NCI-H2196 treated with DMSO at 0.1 percent for 48 hours (cell line): Measurements from ENCODE around the gene SCFD2.

ENCODE experiments used
- DNase-seq: peaks from one replicate; lab custom pipeline; 2025; ENCODE audit not compliant: unreplicated experiment; lab: John Stamatoyannopoulos, UW

Gene SCFD2

DNA sequence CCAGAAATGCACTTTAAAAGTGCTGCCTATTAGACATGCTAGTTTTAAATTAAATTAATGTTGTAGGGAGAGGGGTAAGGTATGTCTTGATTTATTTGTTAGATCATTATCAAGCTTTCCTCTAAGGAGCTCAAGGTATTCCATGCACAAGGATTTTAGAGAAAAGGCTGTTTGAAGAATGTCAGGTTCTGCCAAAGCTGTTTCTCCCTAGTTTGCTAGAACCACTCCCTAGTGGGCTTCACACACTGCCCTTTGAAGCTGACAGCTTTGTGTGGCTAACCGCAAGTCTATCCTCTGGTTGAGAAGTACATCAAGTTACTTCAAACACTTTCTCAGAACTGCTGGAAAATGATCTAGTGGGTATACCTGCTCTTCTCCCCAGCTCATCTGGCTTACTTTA is 471.4 kb downstream of the SCFD2 start:
- DNase-seq: no peak

DNA sequence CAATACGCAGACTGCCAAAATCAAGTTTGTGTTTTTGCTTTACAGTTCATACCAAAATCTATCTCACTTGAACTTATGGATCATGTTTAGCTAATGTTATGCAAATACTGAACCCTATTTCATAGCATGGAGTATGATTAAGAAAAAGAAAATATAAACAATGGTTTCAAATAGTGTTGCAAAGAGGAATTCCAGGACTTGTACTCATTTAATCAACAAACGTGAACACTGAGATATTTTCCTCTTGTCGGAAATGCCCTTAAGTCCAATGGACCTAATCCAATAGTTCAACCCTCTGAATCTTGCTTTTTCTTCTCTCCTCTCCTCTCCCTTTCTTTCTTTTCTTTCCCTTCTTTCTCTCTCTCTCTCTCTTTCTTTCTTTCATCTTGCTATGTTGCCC is 473.0 kb downstream of the SCFD2 start:
- no peak for DNase-seq

DNA sequence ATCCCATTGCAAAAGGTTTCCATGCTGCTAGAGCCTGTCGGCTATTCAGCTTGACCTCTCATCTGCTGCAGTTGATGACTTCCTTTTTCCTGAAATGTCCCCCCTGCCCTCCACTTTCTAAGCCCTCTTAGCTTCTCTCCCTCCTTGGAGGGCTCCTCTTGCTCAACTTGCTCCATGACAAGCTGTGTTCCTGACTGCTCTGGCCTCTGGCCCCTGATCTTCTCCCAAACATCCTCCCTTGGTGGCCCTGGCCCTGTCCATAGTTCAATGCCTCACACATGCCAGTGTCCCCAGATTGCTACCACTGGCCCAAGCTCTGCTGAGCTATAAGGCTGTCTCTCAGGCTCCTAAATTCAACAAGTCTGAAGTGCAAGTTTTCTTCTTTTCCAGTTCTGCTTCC is 474.1 kb downstream of the SCFD2 start:
- DNase-seq: no peak

DNA sequence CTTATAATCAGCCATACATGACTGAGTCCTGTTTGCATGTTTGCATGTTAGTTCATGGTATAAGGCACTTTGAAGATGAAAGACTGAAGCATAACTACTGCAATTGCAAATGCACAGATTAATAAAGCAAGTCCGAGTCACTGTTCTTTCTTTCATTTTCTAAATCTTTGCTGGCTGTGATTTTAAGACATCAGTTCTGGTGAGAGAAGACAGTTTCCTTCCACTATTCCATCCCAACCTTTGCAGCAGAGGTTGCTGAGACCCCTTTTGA is 475.4 kb downstream of the SCFD2 start:
- DNase-seq: no peak

DNA sequence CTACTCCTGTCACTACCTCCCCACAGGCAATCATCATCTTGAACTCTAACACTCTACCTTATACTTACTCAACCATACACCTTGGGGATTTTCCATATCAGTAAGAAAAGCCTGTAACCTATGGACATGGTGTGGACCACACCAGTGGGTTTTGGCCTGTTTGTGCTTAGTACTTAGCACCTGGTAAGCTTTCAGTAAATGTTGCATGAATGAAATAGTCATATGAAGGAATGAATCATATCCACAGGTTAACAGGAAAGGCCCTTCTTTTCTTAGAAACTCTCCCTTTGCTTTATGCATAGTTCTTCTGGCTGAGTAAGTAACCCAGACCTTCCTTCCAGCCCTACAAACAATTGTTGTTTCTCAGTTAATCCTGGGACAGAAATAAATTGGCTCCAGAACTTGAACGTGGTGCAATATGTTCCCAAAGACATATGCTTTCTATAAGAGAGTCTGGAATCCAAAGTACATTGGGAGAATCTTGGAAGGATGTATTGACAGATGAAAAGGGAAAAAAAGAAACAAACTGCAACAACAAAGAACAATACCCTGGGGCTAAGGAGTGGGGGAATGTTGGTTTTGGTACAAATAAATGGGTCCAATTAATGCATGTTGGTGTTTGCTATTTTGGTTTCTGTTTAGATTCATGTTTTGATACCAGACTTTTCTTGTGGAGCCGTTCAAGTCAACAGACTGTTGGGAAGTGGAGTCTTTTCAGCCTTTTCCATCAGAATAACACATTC is 475.9 kb downstream of the SCFD2 start:
- DNase-seq: no peak

DNA sequence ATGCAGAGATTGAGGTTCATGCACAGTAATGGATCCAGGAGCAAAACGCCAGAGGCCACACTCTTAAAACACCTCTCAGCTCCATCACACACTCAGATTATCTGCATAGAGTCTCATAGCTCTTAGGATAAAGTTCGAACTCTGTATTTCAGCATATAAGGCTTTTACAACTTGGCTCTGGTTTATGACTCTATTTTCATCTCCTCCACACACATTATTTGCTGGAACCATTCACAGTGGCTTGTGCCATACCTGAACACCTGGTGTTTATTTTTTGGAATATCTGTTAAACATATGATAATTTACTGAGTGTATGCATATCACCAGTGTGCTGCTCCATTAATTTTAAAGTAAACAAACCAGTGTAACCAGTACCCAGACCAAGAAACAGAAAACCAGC is 476.5 kb downstream of the SCFD2 start:
- no peak for DNase-seq

DNA sequence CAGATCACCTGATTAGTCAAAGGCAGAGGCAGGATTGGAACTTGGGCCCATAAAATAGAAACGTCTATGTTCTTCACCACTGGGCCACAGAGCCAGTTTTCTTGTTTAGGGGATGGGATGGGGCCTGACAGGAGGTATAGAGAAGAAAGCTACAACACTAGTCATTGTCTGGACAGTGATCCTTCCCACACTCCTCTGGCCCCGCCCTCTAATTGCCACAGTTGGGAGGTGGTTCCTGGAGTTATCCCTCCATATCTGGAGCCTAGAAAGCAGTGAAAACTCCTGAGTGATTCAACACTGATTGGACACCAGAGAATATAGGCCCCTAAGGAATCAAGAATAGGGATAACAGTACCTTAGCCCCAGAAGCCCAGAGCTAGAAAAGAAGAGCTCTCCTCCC is 480.9 kb downstream of the SCFD2 start:
- DNase-seq: no peak

DNA sequence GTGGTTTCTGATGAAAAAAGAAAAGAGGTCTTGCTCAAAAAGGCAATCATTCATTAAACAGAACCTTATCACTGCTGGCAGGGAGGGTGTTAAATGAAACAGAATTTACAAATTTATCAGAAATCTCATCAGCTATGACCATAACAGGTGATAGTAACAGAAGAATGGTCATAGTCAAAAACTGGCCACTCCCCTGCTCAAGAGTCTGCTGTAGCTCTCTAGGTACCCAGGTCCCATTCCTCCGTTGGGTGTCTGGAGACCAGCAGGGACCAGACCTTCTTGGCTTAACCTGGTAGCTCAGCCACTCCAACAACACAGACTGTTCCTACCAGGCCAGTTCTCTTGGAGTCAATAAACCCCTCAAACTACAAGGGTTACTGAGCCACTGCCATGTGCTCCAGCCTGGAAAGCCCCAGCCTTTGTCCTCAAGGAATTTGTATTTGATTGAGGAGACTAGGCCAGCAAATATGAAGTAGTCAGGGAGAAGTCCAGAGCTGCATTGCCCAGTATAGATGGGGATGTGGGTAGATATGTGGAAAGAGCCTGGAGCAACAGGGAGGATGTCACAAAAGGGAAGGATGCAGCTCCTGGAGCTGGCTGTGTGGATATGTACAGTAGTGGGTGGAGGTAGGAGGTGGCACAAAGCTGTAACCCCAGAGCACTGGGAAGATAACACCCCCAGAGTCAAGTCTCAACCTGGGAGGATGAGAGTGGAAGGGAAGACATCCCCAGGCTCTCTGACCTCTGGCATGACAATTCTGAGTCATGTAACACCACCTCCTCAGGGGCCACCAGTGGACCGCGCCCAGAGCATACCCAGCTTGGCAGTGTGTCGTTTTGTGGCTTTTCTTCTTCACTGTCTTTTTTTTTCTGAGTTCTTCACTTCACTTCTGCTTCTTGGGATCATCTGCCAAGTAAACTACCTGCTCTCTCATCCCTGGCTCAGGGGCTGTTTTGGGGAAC is 481.9 kb downstream of the SCFD2 start:
- no peak for DNase-seq

DNA sequence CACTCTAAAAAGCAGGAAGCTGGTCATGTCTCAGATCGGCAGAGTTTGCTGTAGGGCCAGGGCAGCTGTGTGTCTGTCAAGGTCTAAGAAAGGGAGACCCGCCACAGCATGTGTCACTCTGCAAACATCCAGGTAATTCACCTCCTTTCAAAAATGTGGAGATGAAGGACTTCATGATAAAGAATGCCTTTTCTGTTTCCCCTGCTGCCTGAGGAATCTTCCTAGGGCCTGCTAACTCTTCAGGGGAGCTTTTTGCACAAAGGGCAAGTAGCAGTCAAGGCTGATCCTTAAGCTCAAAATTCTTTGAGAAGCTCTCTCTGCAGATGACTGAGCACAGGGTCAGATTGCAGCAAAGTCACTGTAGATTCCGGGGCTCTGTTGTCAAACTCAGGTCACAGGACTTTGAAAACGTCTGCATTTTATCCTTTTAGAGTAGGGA is 482.7 kb downstream of the SCFD2 start:
- no peak for DNase-seq

DNA sequence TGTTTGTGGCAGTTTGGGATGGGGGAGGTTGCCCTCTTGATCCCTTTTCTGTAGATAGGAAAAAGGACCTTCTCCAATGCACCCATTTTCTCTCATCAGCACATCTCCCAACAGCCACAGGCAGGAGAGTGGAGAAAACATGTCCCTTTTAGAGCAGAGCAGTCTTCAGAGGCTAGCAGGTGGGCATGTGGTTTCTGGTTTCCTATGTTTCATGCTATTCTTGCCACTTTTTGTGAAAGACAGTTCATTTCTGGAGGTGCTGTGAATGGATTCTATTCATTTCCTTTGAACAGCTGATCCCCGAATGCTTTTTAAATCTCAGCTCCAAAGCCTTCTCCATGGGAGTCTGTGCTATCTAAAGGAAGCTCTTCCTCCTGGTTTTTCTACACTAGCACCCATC is 484.9 kb downstream of the SCFD2 start:
- DNase-seq: no peak

DNA sequence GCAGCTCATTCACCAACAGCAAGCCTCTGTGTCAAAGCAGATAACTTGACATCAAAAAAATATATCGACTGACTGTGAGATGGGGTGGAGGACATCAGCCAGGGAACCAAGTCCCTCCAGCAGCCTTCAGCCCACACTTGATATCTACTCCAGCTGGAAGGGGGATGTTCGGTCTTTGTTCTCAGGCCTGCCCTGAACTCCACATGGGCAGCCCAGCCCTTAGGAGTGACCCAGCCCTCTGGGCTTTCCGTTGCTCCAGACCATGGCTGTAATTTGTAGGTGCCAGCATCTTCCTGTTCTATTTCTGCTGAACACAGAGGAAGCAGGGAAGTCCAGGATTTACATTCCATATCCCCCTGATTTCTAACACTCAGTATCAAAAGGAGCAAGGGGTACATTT is 486.4 kb downstream of the SCFD2 start:
- DNase-seq: no peak

DNA sequence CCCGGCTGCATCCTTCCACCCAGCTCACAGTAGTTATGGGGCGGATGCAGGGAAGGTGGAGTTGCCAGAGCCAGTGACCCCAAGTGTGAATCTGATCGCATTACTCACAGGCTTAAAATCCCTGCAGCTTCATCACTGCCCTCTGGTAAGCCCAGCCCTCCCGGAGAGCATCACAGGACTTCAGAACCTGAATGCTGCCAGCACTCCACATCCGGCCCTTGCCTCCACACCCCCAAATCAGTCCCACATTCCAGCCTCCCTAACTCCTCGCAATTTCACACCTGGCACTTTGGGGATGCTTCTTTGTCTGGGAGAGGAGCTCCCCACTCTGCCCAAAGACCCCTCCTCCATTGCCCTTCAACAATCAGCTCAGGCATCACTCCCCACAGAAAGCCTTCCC is 488.2 kb downstream of the SCFD2 start:
- DNase-seq: no peak

DNA sequence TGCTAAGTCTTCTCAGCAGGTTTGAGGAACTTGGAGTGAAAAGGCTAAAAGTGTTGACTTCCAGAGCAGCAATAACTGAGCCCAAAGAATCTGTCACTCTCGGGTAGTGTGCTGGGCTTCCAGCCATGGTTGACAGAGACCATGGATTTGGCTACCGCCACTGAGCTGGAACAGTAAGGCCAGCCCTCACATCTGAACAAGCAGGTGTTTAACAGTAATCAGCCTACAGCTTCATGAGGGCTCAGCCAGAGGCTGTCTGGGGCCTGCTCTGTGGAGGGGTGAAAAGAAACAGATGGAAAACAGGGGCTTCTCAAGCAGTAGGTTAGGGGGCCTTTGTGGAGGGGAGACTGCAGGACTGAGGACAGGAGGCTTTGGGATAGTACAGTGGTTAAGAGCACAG is 488.8 kb downstream of the SCFD2 start:
- DNase-seq: no peak

DNA sequence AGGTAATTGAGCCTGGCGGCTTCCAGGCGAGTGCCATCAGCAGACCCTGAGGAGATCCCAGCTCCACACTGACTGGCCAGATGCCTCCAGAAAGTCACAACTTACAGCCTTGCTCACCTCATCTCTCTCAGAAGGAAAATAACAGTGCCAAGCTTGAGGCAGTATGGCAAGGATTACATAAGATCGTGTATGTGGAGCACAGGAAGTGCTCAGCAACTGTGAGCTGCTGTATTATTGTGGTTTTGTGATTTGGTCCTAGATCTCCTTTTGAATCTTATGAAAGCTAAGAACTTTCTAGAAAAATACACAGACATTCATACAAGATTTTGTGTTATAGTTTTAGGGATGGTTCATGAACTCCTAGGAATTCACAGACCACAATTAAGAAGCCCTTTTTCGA is 489.8 kb downstream of the SCFD2 start:
- no peak for DNase-seq

DNA sequence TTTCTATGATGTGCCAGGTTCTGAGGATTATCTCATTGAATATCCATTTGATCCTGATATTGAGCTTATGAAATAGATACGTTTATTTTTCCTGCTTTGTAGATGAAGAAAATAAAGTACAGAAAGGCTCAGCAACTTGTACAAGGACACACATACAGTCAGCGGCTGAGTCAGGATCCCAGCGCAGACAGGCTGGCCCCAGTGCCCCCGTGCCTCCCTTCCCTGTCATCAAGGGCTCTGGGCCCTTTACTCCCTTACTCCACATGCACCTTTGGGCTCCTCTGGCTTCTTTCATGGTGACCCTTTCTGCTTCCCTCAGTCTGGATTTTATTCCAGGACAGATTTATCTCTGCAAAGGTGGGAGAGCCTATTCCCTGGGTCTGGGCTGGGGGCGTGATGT is 490.9 kb downstream of the SCFD2 start:
- DNase-seq: no peak

DNA sequence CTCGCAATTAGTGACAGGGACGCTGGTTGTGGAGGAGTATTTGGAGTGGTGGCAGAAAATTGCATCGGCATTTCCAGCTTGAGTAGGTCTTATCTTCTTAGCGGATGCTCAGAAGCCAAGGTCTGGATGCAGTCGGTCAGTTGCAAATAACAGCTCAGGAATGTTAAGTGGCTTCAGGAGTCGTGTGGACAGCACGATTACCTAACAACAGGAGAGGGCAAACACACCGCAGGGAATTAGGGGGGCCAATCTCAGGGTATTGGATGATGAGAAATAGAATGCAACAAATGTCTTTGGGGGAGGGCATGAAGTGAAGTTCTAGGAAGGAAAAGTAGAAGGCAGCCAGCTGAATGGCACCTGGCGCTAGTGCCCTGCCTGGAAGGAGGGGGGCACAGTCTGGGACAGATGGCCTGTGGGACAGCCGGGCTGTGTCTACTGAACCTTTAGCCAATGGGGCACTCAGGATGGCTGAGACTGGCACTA is 492.0 kb downstream of the SCFD2 start:
- DNase-seq: no peak

DNA sequence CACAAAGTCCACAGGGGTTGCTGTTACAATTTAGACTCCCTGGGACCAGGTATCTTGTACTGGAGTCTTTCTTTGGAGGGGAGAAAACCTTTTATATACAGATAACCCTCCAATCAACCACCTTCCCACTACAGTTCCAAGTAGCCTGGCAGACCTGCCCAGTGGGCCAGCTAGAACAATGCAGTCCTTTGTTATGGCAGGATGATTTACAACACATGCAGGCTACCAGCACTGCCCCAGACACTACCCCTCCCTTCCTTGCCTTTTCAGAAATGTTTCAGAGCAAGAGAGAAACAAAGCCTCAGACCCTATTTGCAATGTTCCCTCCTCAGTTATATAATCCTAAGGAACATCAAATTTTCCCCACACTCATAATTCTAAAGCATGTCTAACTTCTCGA is 492.7 kb downstream of the SCFD2 start:
- DNase-seq: no peak

DNA sequence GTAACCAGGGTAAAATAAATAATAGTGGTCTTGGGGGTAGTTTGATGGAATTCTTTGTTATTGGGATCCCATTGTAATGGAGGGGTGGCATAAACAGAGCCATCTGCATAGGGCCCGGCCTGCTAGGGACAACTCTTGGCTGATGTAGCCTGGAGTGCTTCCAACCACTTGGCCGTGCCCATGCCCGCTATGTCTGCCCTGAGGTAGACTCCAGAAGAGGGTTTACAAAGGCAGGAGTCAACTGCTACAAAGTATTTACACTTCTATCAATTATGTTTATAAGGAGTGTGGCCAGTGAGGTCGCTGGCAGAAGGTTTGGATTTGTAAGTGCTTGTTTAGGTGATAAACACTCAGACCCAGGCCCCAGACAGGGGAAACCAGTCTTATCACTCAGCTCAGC is 495.6 kb downstream of the SCFD2 start:
- peak; percentile 2 for DNase-seq

DNA sequence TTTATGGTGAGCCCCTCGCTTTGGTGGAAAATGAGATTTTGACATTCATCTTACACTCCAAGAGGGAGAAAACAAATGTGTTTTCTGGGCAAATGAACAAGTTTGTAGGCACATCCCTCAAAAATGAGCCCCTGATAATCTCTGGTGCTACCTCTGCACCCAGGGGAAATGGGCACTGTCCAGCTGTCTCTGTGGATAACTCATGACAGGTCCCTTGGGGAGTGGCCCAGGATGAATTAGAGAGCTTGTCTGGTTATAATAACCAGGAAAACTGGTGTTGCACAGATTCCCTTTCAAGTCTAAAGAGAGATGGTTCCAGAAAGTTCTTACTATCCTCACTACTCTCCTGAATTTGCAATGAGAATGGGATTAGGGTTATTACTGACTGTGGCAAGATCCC is 496.2 kb downstream of the SCFD2 start:
- DNase-seq: no peak

DNA sequence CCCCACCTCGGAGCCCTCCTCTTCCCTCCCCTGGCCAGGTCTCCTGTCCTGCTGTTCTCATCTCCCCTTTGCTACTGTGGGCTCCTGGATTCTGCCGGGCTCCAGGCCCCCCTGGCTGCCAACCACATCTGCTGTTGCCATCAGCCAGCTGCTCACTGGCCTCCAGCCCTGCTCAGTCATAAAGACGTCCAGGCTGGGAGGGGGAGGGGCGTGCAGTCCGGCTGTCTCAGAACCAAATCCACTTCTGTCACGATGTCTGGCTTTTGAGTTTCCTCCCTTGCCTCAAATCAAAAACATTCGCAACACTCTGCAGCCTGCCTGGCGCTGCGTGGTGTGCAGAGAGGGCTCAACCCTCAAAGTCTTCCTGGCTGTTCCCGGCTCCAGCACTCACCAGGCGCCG is 496.7 kb downstream of the SCFD2 start:
- no peak for DNase-seq

DNA sequence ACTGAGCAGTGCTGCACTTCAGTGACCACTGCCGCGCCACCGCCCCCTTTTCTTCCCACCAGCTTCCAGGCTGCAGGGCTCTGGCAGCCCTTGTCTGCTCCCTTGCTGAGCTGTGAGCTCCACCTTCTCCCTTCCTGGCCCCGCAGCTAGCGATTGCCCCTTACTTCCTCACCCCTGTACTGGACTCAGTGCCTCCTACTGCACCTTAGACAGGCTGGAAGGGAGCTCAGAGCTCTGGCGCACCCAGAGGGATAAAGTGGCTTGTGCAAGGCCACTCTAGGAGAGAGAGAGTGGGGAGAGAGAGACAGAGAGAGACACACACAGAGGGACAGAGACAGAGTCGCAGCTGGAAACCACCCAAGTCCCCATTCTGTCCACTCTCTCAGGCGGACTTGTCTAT is 497.7 kb downstream of the SCFD2 start:
- DNase-seq: no peak

DNA sequence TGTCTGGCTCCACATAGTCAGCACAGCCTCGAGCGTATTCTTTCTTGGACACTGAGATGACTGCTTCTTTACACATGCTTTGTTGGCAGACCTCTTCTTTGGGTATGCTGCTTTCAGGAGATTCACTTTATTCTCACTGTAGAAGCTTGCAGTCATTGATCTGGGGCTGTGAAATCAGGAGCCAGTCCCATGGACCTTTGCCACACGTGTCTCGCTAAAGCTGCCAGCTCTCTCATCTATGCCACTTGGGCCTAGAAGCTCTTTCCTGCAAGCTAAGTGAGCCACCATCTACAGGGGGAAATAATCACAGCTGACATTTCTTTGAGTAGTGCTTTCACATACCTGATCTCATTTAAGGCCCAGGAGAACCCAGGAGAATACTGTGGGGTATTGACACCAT is 498.7 kb downstream of the SCFD2 start:
- DNase-seq: no peak
